ENCODE results near the gene LRMDA.
A peak's percentile ranks its signal among the peaks of the same experiment; 100 is the strongest.

LRMDA gene

DNA sequence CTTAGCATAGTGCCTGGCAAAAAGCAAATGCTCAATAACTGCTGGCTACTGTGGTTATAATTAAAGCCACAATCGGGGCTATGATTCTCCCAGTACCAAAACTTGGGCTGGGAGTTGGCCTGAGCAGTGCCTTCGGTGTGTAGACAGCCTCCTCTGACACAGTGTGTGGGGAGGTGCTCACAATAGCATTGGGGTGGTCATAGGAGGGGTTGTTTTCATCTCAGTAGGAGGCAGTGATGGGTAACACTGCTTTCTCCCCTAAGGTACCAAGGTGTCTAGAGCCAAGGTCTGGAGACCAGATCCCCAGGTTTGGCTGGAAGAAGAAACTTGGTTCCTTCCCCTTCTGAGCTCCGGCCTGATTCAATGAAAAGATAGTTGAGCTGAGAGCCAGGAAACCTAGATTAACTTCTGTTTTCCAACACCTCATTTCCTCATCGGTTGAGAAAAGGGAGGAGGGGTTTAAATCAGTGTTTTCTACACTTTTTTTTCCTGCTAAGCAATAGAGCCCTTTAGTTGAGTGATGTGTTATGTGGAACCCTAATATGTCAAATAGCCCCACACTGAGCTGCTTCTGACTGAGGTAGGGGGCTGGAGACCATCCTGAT is 68.2 kb downstream of the LRMDA start:
- Mint-ChIP-seq H3K36me3 (ENCODE audit: low read depth) (no peaks in the 10 kb centered on the region), H3K4me3 (no peak overlapping the region), H3K27ac (no peak overlapping the region), H3K27me3 (ENCODE audit: low read depth, poor library complexity) (peaks cover 20% of the 10 kb centered on the region), H3K9me3 (peaks cover 11% of the 10 kb centered on the region), H3K4me1 (peaks cover 41% of the 10 kb centered on the region)
- no peak for DNase-seq
- TF ChIP-seq, protein P1, sequence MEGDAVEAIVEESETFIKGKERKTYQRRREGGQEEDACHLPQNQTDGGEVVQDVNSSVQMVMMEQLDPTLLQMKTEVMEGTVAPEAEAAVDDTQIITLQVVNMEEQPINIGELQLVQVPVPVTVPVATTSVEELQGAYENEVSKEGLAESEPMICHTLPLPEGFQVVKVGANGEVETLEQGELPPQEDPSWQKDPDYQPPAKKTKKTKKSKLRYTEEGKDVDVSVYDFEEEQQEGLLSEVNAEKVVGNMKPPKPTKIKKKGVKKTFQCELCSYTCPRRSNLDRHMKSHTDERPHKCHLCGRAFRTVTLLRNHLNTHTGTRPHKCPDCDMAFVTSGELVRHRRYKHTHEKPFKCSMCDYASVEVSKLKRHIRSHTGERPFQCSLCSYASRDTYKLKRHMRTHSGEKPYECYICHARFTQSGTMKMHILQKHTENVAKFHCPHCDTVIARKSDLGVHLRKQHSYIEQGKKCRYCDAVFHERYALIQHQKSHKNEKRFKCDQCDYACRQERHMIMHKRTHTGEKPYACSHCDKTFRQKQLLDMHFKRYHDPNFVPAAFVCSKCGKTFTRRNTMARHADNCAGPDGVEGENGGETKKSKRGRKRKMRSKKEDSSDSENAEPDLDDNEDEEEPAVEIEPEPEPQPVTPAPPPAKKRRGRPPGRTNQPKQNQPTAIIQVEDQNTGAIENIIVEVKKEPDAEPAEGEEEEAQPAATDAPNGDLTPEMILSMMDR (IDR thresholded peaks at IDR 0.05): no peak

DNA sequence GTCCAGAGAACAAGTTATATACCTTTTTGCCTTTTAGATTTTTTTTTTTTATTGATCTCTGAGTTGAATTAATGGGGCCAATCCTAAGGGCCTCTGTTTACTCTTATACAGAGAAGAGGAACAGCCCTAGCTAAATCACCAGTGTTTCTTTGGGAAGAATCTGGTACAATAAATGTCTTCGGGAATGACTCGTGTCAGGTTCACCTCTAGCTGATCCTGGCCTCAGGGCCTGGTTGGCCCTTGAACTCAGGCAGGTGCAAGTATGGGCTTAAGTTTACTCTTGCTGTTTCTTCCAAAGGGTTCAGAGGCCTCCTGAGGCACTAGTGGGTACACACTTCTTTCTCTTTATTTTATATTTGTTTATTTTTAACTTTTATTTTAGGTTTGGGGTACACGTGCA is 71.0 kb downstream of the LRMDA start:
- TF ChIP-seq, protein P1 (IDR thresholded peaks at IDR 0.05): no peak
- H3K27ac Mint-ChIP-seq: no peak overlapping the region
- no peak overlapping the region for H3K4me3 Mint-ChIP-seq

DNA sequence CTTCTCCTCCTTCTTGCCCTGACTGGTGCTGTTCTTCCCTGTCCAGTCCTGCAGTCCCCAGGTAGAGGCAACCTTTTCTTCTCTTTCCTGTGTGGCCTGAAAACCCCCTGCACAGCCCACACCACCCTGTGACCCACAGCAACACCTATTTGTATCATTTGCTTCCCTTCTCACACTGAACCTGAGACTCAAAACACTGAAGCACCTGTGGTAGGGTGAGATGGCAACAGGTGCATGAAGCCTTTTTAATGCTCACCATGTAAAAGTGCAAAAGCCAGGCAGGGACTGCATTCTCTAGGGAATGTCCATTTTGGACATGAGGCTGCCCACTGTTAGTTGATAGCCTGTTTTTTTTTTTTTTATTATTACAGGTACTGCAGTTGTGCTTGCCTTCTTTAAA is 71.4 kb downstream of the LRMDA start:
- DNase-seq: no peak
- Mint-ChIP-seq H3K27ac (no peak overlapping the region), H3K27me3 (ENCODE audit: low read depth, poor library complexity) (peaks cover 19% of the 10 kb centered on the region), H3K4me1 (peaks cover 70% of the 10 kb centered on the region), H3K4me3 (no peak overlapping the region), H3K36me3 (ENCODE audit: low read depth) (no peaks in the 10 kb centered on the region), H3K9me3 (peaks cover 3% of the 10 kb centered on the region)
- TF ChIP-seq, protein P1 (IDR thresholded peaks at IDR 0.05): no peak

More for the DNA sequence above, 71.0 kb downstream of the LRMDA start:
- DNase-seq: no peak
- no peaks in the 10 kb centered on the region for H3K36me3 Mint-ChIP-seq (ENCODE audit: low read depth)
- H3K27me3 Mint-ChIP-seq (ENCODE audit: low read depth, poor library complexity): peaks cover 20% of the 10 kb centered on the region
- peaks cover 66% of the 10 kb centered on the region for H3K4me1 Mint-ChIP-seq
- peaks cover 8% of the 10 kb centered on the region for H3K9me3 Mint-ChIP-seq

DNA sequence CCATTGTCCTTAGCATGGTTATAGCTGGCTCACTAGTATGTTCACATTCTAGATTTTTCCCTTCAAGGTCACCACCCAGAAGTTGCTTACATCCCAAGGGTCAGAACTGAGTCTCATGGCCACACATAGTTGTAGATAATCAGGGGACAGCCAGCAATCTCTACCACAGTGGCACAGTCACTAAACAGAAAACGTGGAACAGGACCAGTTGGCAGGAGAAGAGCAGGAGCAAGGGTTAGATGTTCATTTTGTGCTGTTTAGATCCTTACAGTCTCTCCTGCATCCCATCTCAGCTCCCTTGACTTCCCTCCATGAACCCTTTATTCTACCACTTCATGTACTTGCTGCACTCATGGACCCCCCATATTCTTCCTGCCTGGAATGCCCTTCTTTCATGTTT is 73.9 kb downstream of the LRMDA start:
- H3K9me3 Mint-ChIP-seq: no peaks in the 10 kb centered on the region
- peaks cover 77% of the 10 kb centered on the region for H3K4me1 Mint-ChIP-seq
- TF ChIP-seq, protein P1 (IDR thresholded peaks at IDR 0.05): no peak
- H3K4me3 Mint-ChIP-seq: no peak overlapping the region
- H3K27me3 Mint-ChIP-seq (ENCODE audit: low read depth, poor library complexity): peaks cover 12% of the 10 kb centered on the region
- DNase-seq: no peak
- H3K36me3 Mint-ChIP-seq (ENCODE audit: low read depth): no peaks in the 10 kb centered on the region
- peak overlapping the region; percentile 23 for H3K27ac Mint-ChIP-seq

DNA sequence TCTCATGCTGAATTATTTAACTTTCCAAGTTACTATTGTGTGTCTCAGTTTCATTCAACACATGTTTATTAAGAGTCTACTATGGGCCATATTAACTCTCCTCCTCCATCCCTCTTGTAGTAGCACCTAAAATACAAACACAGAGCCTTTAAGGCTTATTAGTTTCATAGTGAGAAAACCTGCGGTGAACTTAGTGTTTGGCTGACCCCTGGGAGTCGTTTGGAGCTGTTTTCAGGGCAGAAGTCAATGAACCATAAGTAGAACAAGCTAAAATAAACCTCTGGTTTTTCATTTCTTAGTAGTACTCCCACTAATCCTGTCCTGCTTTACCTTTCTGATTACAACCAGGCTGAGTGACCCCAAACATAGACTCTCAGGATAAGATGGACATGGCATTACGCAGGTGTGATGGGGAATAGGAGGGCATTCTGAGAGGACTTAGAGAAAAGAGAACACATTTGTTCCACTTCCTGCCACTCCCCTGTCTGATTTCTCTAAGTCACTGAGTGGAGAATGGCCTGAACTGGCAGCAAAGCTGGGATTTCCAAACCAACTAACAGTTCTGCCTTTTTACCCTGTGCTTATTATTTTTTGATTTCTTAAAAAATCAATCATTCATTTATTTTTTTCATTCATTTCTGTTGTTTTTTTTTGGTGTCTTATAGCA is 74.5 kb downstream of the LRMDA start:
- Mint-ChIP-seq H3K4me3 (no peak overlapping the region), H3K27me3 (ENCODE audit: low read depth, poor library complexity) (peaks cover 12% of the 10 kb centered on the region), H3K27ac (peak overlapping the region; percentile 95), H3K4me1 (peaks cover 78% of the 10 kb centered on the region), H3K9me3 (no peaks in the 10 kb centered on the region), H3K36me3 (ENCODE audit: low read depth) (no peaks in the 10 kb centered on the region)
- DNase-seq: no peak
- TF ChIP-seq, protein P1 (IDR thresholded peaks at IDR 0.05): no peak

DNA sequence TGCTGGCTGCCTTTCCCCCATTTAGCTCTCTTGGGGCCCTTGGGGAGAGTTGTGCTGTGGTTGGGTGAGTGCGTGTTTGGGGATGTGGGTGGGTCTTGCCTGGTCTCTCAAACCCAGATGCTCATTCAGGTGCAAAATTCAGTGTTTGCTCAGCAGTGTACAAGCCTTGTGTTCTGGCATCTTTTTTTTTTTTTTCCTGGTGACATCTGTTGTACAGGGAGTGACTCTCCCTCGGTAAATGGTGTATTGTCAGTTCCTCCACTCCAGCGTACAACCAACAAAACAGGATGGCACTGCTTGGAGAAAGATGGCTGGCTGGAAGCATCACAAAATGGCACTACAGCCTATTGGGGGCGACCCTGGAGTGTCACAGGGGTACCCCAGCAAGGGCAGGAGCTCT is 75.5 kb downstream of the LRMDA start:
- no peak for DNase-seq
- Mint-ChIP-seq H3K36me3 (ENCODE audit: low read depth) (no peaks in the 10 kb centered on the region), H3K9me3 (no peaks in the 10 kb centered on the region), H3K27ac (peak overlapping the region; percentile 95), H3K4me1 (peaks cover 84% of the 10 kb centered on the region), H3K27me3 (ENCODE audit: low read depth, poor library complexity) (peaks cover 8% of the 10 kb centered on the region), H3K4me3 (no peak overlapping the region)
- TF ChIP-seq, protein P1 (IDR thresholded peaks at IDR 0.05): no peak

All from nephron progenitor cell (in vitro differentiated cells).